Stimulated activated naive CD4-positive, alpha-beta T cell (primary cell): ENCODE results near the gene KCNH1.

Experiments
- DNase-seq, 6 experiments: peaks; one replicate each; lab custom pipeline; 2025; lab: John Stamatoyannopoulos, UW

Gene KCNH1

GRCh38 chr1:210920716-210921694 lies 212.9 kb downstream of the KCNH1 start:
- DNase-seq = no peak

- no peak for DNase-seq
Observed at GRCh38 chr1:210920258-210920657, 213.7 kb downstream of the KCNH1 start.

DNA sequence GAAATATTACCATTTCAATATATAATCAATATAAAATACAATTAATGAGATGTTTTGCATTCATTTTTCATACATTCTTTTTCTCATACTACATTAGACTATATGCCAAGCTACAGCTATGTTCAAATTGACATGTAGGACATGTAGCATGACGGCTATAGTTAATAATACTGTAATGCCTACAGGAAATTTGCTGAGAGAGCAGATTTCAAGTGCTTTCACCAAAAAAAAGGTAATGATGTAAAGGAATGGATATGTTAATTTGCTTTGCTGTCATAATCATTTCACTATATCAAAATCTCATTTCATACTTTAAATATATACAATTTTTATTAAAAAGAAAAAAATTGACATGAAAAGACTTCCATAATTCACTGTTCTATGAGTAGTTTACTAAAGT lies 215.1 kb downstream of the KCNH1 start:
- DNase-seq = no peak

DNA sequence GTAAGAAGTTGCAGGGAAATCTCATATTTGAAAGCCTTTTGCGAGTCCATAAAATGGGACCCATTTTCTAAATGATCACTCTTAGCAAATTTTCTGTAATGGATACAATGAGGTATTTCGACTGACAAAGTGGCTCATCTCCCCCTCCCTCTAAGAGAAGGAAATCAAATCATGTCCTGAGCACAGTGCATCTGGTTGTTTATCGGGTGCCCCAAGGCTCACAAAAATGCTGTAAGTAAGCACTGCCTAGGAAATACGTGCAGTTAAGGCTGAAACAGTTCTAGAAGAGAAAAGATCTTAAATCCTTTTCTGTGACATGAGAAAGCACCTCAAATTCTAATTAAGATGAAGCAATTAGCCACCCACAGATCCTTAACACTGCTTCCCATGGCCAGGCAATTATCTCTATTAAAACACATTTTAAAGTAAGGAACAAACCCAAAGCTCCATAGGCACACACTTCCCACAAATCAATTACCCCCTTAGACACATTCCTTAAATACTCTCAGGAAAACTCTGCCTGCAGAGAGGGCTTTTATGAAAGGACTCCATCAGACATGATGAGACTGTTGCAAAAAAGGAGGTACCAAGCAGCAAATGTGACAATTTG lies 216.3 kb downstream of the KCNH1 start:
- no peak for DNase-seq

GRCh38 chr1:210916548-210916947 lies 217.4 kb downstream of the KCNH1 start:
- DNase-seq = no peak

DNA sequence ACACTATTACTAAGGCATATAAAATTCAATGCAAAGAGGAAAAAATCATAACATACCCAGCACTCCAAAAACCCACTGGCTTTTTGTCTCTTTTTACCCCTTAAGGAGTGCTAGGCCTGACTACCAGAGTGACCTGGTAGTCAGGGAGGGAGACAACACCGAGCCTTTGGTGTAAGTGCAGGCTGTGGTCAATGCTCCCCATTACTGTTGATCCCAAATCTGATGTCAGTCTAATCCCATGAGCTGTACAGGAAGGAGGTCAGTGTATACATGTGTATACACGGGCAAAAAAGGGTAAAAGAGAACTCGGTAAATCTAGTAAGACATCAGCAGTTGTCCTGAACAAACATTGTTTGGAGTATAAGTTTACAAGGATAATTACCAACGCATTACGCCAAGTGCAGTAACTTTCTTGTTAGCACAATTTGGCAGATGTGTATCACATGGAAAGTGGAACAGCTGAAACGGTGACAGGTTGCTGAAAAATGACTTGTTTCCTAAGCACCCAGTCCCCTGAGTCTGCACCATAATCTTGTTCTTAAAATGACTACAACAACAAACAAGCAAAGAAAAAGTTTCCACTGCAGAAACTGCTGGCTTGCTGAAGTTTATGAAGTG lies 217.9 kb downstream of the KCNH1 start:
- no peak for DNase-seq

DNA sequence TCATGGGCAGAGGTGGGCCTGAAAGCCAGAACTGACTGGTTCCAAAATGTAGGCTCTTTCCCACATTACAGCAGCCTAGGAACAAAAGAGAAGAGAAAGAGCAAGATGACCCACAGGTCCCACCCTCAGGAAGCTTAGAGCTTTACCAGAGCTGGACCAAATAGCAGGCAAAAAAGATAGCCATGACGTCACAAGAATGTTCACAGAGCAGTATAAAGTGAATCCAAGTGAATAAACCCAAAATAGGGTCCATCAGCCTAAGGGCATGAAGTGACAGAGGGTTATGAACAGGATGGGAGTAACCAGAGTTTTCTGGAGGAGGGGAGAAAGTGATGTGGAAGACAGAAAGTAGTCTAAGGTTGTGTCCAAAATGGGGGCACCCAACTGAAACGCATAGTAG lies 221.2 kb downstream of the KCNH1 start:
- no peak for DNase-seq

DNA sequence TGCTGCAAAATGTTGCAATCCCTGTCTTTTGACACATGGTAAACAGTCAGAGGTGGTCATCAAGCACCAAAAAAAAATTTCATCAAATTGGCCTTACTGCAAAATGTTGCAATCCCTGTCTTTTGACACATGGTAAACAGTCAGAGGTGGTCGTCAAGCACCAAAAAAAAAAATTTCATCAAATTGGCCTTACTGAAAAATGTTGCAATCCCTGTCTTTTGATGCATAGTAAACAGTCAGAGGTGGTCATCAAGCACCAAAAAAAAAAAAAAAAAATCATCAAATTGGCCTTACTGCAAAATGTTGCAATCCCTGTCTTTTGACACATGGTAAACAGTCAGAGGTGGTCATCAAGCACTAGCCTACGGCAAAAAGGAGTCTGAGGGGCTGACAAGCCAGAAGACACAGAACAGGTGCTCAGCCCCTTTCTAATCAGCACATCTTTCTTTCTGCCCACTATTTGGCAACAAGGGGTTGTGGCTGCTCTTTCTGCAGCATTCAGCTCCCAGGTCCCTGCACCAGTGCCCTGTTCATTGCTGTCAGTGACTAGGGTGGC lies 223.8 kb downstream of the KCNH1 start:
- no peak for DNase-seq

DNA sequence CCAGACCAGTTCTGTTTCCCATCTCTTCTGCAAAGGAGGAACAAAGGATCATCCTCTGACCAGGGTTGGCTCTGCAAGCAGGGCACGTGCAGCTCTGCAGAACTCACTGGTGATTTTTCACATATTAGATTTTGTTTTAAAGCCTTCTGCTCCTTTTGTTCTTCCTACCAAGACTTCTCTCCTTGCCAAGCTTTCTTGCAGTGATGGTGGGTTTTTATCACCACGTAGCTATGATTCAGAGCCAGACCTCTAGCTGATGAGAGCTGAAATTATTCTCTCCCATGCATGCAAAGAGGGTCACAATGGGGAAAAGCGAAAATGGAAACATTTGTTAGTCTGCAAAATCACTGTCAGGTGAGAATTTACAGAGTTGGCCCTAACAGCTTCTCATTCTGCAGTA lies 225.2 kb downstream of the KCNH1 start:
- DNase-seq = no peak

- DNase-seq = no peak
Observed at GRCh38 chr1:210908257-210908656, 225.7 kb downstream of the KCNH1 start.

- DNase-seq = no peak
Observed at GRCh38 chr1:210907251-210907805, 226.6 kb downstream of the KCNH1 start.

GRCh38 chr1:210905944-210906453 lies 227.9 kb downstream of the KCNH1 start:
- DNase-seq = no peak

DNA sequence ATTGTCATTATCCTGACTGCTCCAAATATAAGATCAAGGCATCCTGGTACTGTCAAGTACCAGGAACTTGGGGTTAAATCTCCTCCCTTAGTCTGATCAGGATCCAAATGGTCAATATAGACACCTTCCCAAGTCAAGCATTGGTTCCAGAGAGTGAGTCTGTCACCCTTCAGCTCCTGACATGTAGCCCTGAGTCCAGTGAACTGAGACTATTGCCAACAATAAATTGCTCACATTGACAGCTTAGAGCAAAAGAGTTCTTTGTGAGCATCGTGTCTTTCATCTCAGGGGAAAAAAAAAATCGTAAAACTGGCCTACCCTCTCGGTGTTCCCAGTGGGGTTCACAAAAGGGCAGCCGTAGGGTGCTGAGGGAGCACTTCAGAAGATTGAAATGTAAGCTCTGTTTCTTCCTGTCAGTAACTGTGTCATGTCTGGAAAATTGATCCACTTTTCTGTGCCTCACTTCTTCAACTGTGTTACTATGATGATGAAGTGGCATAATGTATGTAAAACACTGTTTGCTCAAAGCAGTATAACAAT lies 228.5 kb downstream of the KCNH1 start:
- no peak for DNase-seq

GRCh38 chr1:210901981-210902770 lies 231.8 kb downstream of the KCNH1 start:
- DNase-seq = no peak

DNA sequence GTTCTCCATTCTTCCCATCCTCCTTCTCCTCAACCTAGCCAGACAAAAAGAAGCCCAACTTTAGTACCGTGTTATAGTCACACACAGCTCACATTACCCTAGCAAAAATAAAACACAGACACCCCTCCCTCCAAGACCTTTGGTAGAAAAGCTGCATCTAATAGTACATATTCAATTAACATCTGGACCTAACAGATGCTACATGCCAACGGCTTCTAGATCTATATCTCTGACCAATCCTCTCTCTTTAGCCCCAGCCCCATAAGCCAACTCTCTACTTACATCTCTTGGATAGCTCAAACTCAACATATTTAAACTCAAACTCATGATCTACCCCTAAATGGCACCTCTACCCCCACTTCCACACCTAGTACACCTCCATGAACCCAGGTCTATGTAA lies 233.1 kb downstream of the KCNH1 start:
- DNase-seq = no peak

GRCh38 chr1:210900079-210900478 lies 233.9 kb downstream of the KCNH1 start:
- DNase-seq = no peak

GRCh38 chr1:210899676-210900075 lies 234.3 kb downstream of the KCNH1 start:
- DNase-seq = no peak

GRCh38 chr1:210898473-210898872 lies 235.5 kb downstream of the KCNH1 start:
- DNase-seq = no peak

DNA sequence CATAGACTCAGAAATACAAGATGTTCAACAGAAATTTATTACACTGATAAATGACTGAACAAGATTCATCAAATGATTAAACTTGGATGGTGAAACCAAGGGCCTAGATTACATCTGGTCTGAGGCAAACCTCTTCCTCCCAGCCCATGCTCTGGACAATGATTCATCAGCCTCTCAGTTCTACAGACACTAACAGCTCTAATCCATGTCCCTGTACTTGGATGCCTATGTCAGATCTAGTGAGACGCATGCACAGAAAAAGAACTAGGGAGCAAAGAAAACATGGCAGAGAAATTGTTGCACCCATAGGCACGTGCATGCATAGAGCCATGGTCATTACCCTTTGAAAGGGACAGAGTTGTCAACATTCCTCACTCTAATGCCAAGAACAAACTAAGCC lies 250.1 kb downstream of the KCNH1 start:
- no peak for DNase-seq

GRCh38 chr1:210882414-210883221 lies 251.3 kb downstream of the KCNH1 start:
- no peak for DNase-seq
